H1 (cell line): ENCODE measurements around the gene CTDNEP1. TPM values are rescaled to one million over a fixed set of nuclear protein-coding genes. Genes with fewer than 3 reads are reported as not detected.
A peak's percentile ranks its signal among the peaks of the same experiment; 100 is the strongest.

Source experiments
- CTCF ChIA-PET: fragments of 300-600 bp; sonication (Branson Sonifier 250); formaldehyde crosslinking; loops from one replicate; lab custom pipeline; 2021; ENCODE audit not compliant: partially characterized antibody; lab: Charles Lee
- POLR2A ChIA-PET: fragments of 300-600 bp; sonication (Branson Sonifier 250); formaldehyde crosslinking; loops from one replicate; lab custom pipeline; 2021; ENCODE audit warnings: inconsistent platforms; ENCODE audit not compliant: partially characterized antibody; lab: Charles Lee
- DNase-seq, 2 experiments: peaks; one replicate each; pipeline versions ENCODE4 v3.0.0 to v3.0.0-alpha.2; 2010 to 2022; ENCODE audit warnings: low spot score in 2 of 2, low read depth in 1 of 2, mixed read lengths in 1 of 2
- FAIRE-seq: peaks from 2 replicates; lab custom pipeline; 2011; peaks lifted over from hg19 to GRCh38; lab: Jason Lieb, UNC
- H2AFZ ChIP-seq: 2 replicates; pipeline ENCODE4 v1.8.1; 2012; ENCODE audit warnings: low read length, inconsistent platforms
- H2AK5ac ChIP-seq: 2 replicates; pipeline ENCODE4 v1.6.1; 2013; ENCODE audit warnings: low read depth, low read length
- H2BK120ac ChIP-seq: replicated peaks from 2 replicates; pipeline ENCODE3; 2013; ENCODE audit warnings: low read depth, low read length, inconsistent platforms
- H2BK12ac ChIP-seq: 2 replicates; pipeline ENCODE4 v1.6.1; 2013; ENCODE audit warnings: low read depth, low read length
- H2BK15ac ChIP-seq: 2 replicates; pipeline ENCODE4 v1.6.1; 2013; ENCODE audit warnings: low read length
- H2BK20ac ChIP-seq: 2 replicates; pipeline ENCODE4 v1.6.1; 2013; ENCODE audit warnings: low read length
- H2BK5ac ChIP-seq: 2 replicates; pipeline ENCODE4 v1.6.1; 2013; ENCODE audit warnings: low read depth, low read length
- H3K14ac ChIP-seq: 2 replicates; pipeline ENCODE4 v1.6.1; 2013; ENCODE audit warnings: inconsistent platforms; ENCODE audit not compliant: insufficient read length
- H3K18ac ChIP-seq: 2 replicates; pipeline ENCODE4 v1.6.1; 2013; ENCODE audit warnings: low read length; ENCODE audit errors: extremely low read depth
- H3K23ac ChIP-seq: 2 replicates; pipeline ENCODE4 v1.6.1; 2013; ENCODE audit warnings: inconsistent platforms; ENCODE audit not compliant: insufficient read length
- H3K23me2 ChIP-seq: 2 replicates; pipeline ENCODE4 v1.6.1; 2013; ENCODE audit warnings: low read depth, low read length
- H3K27ac ChIP-seq: 2 replicates; pipeline ENCODE4 v1.6.1; 2011; ENCODE audit warnings: low read depth, low read length, inconsistent platforms
- H3K27me3 ChIP-seq, 4 experiments: replicated peaks in 1 of 4; 1 replicate in 1 of 4; 2 replicates in 3 of 4; pipeline versions ENCODE4 v1.6.1 to v1.8.1; 2011 to 2013; ENCODE audit warnings: low read length in 3 of 4, mild to moderate bottlenecking in 3 of 4, inconsistent platforms in 2 of 4, mixed read lengths in 2 of 4, moderate library complexity in 1 of 4; ENCODE audit not compliant: control insufficient read depth in 3 of 4, insufficient read depth in 3 of 4; ENCODE audit errors: extremely low read depth in 1 of 4
- H3K36me3 ChIP-seq, 4 experiments: 2 replicates each; pipeline versions ENCODE4 v1.6.1 to v1.8.1; 2011 to 2013; ENCODE audit warnings: mild to moderate bottlenecking in 4 of 4, low read length in 3 of 4, moderate library complexity in 2 of 4, control low read depth in 1 of 4, inconsistent platforms in 1 of 4; ENCODE audit not compliant: insufficient read depth in 4 of 4, control insufficient read depth in 2 of 4
- H3K4ac ChIP-seq: replicated peaks from 2 replicates; pipeline ENCODE3; 2013; ENCODE audit warnings: low read length, low read depth, mixed read lengths, inconsistent platforms; ENCODE audit not compliant: insufficient read length
- H3K4me1 ChIP-seq, 4 experiments: replicated peaks in 1 of 4; 1 replicate in 1 of 4; 2 replicates in 3 of 4; pipeline versions ENCODE4 v1.6.1 to v1.8.1; 2011 to 2013; ENCODE audit warnings: low read length in 3 of 4, inconsistent platforms in 2 of 4, mixed read lengths in 1 of 4; ENCODE audit not compliant: insufficient read depth in 4 of 4, control insufficient read depth in 3 of 4
- H3K4me2 ChIP-seq, 2 experiments: 2 replicates each; pipeline versions ENCODE4 v1.6.1 to v1.8.1; 2011 to 2013; ENCODE audit warnings: low read depth in 2 of 2, low read length in 2 of 2, control low read depth in 1 of 2, inconsistent platforms in 1 of 2, mild to moderate bottlenecking in 1 of 2; ENCODE audit not compliant: insufficient read depth in 1 of 2
- H3K4me3 ChIP-seq, 4 experiments: fragments of 200-600, 300-600 bp in 1 of 4; sonication (generic), shearing (Covaris generic), sonication (Bioruptor Twin) in 1 of 4; 2 replicates each; pipeline versions ENCODE4 v1.5.1 to v1.8.1; 2011 to 2016; ENCODE audit warnings: low read length in 4 of 4, low read depth in 3 of 4, control low read depth in 2 of 4, inconsistent platforms in 2 of 4, mild to moderate bottlenecking in 2 of 4, mixed read lengths in 1 of 4, moderate library complexity in 1 of 4; ENCODE audit not compliant: insufficient read depth in 2 of 4; ENCODE audit errors: extremely low read depth in 1 of 4
- H3K56ac ChIP-seq: replicated peaks from 2 replicates; pipeline ENCODE3; 2013; ENCODE audit warnings: low read depth, mild to moderate bottlenecking, mixed read lengths, low read length, inconsistent platforms; ENCODE audit not compliant: insufficient read length
- H3K79me1 ChIP-seq: 2 replicates; pipeline ENCODE4 v1.6.1; 2013; ENCODE audit warnings: low read depth, low read length, control low read depth
- H3K79me2 ChIP-seq, 2 experiments: 2 replicates each; pipeline versions ENCODE4 v1.6.1 to v1.8.1; 2012 to 2013; ENCODE audit warnings: low read length in 2 of 2, mild to moderate bottlenecking in 2 of 2, inconsistent platforms in 1 of 2; ENCODE audit not compliant: insufficient read depth in 2 of 2, control insufficient read depth in 1 of 2
- H3K9ac ChIP-seq, 4 experiments: replicated peaks in 1 of 4; 1 replicate in 1 of 4; 2 replicates in 3 of 4; pipeline versions ENCODE4 v1.6.1 to v1.8.1; 2011 to 2013; ENCODE audit warnings: low read depth in 3 of 4, low read length in 3 of 4, control low read depth in 2 of 4, mild to moderate bottlenecking in 2 of 4, moderate library complexity in 2 of 4, inconsistent platforms in 1 of 4; ENCODE audit errors: extremely low read depth in 1 of 4
- H3K9me3 ChIP-seq, 2 experiments: 2 replicates each; pipeline versions ENCODE4 v1.6.1 to v1.8.1; 2012 to 2013; ENCODE audit warnings: mild to moderate bottlenecking in 2 of 2, moderate library complexity in 2 of 2, control low read depth in 1 of 2, inconsistent platforms in 1 of 2, low read depth in 1 of 2, low read length in 1 of 2, mixed read lengths in 1 of 2; ENCODE audit not compliant: insufficient read depth in 2 of 2
- H4K20me1 ChIP-seq, 2 experiments: replicated peaks in 1 of 2; 2 replicates each; pipeline versions ENCODE3 to v1.8.1; 2011 to 2013; ENCODE audit warnings: inconsistent platforms in 2 of 2, low read length in 2 of 2, mild to moderate bottlenecking in 1 of 2; ENCODE audit not compliant: insufficient read depth in 2 of 2, control insufficient read depth in 1 of 2
- H4K5ac ChIP-seq: 2 replicates; pipeline ENCODE4 v1.6.1; 2013; ENCODE audit warnings: low read length, low read depth, mixed read lengths, inconsistent platforms; ENCODE audit not compliant: insufficient read length
- H4K8ac ChIP-seq: 2 replicates; pipeline ENCODE4 v1.8.0; 2013; ENCODE audit warnings: mild to moderate bottlenecking, moderate library complexity, low read length, inconsistent platforms; ENCODE audit not compliant: insufficient read depth; ENCODE audit errors: extremely low read depth
- H4K91ac ChIP-seq: replicated peaks from 2 replicates; pipeline ENCODE3; 2013; ENCODE audit warnings: low read length, mixed read lengths, inconsistent platforms; ENCODE audit not compliant: insufficient read length
- ASH2L ChIP-seq: fragments of 200-600, 300-600 bp; sonication (generic); IDR thresholded peaks from one replicate; pipeline ENCODE4 v1.7.1; 2017; ENCODE audit warnings: low read length
- GABPA ChIP-seq: IDR thresholded peaks from 2 replicates; pipeline ENCODE4 v1.6.1; 2011; ENCODE audit warnings: mild to moderate bottlenecking, low read length, moderate library complexity, borderline replicate concordance; ENCODE audit not compliant: insufficient read depth
- HDAC6 ChIP-seq: IDR thresholded peaks from one replicate; pipeline ENCODE4 v1.7.1; 2012; ENCODE audit warnings: low read depth, mild to moderate bottlenecking, inconsistent platforms, low read length, moderate library complexity
- JUN ChIP-seq: IDR thresholded peaks from 2 replicates; pipeline ENCODE4 v1.6.1; 2011; ENCODE audit warnings: low read depth, mild to moderate bottlenecking, improper control_type of control experiment, low read length
- KDM5A ChIP-seq: fragments of 200-600 bp; IDR thresholded peaks from 2 replicates; pipeline ENCODE4 v1.7.1; 2012; ENCODE audit warnings: mild to moderate bottlenecking, low read length, inconsistent platforms, mixed read lengths
- POLR2A ChIP-seq, 2 experiments: IDR thresholded peaks; 1 replicate in 1 of 2; 2 replicates in 1 of 2; pipeline ENCODE4 v1.6.1; 2011; ENCODE audit warnings: low read depth in 2 of 2, low read length in 2 of 2, mild to moderate bottlenecking in 2 of 2; ENCODE audit errors: control extremely low read depth in 1 of 2
- POLR2AphosphoS5 ChIP-seq: IDR thresholded peaks from 2 replicates; pipeline ENCODE4 v1.6.1; 2011; ENCODE audit warnings: low read depth, low read length
- SAP30 ChIP-seq: fragments of 300-600 bp; sonication (generic); IDR thresholded peaks from 2 replicates; pipeline ENCODE4 v1.7.1; 2012; ENCODE audit warnings: low read length, moderate library complexity, mild to moderate bottlenecking, inconsistent platforms; ENCODE audit not compliant: insufficient read depth, insufficient replicate concordance
- SIN3A ChIP-seq, 2 experiments: IDR thresholded peaks in 1 of 2; conservative IDR thresholded peaks in 1 of 2; 2 replicates each; pipeline ENCODE4 v1.6.1; 2011 to 2012; ENCODE audit warnings: low read length in 2 of 2, improper control_type of control experiment in 1 of 2, low read depth in 1 of 2, mild to moderate bottlenecking in 1 of 2
- SP2 ChIP-seq: IDR thresholded peaks from 2 replicates; pipeline ENCODE4 v1.6.1; 2012; ENCODE audit warnings: mild to moderate bottlenecking, low read length, inconsistent platforms
- TAF7 ChIP-seq: optimal IDR thresholded peaks from 2 replicates; pipeline ENCODE3; 2011; ENCODE audit warnings: low read depth, mild to moderate bottlenecking, inconsistent platforms, low read length, moderate library complexity, borderline replicate concordance
- TCF12 ChIP-seq: IDR thresholded peaks from 2 replicates; pipeline ENCODE4 v1.6.1; 2011; ENCODE audit warnings: low read depth, mild to moderate bottlenecking, low read length
- WGBS, 2 experiments: shearing (Covaris generic) in 1 of 2; methylation state at CpG; one replicate each; pipeline versions ENCODE4 v1.1.6 to v1.1.7; 2013 to 2015; ENCODE audit warnings: low lambda C conversion rate in 2 of 2, mixed read lengths in 2 of 2, inconsistent platforms in 1 of 2, low coverage in 1 of 2, missing lambda C conversion rate in 1 of 2; ENCODE audit not compliant: insufficient replicate concordance in 2 of 2, insufficient coverage in 1 of 2, insufficient read length in 1 of 2; ENCODE audit errors: extremely low coverage in 1 of 2, missing lambda C conversion rate in 1 of 2; 5-methylcytosine and 5-hydroxymethylcytosine counted together
- polyA plus RNA-seq, 7 experiments: library from polyadenylated mRNA; depleted of rRNA in 3 of 7; stranded (reverse) in 5 of 7; unstranded in 2 of 7; fragments of >200 nt in 5 of 7; fragments of 200-250 nt in 2 of 7; gene quantifications; 1 replicate in 5 of 7; 2 replicates in 1 of 7; 4 replicates in 1 of 7; pipeline versions ENCODE4 v1.2.1 to v1.2.3, GENCODE V29; 2011 to 2013; ENCODE audit warnings: missing spikeins in 2 of 7, mixed read lengths in 2 of 7
- total RNA-seq: library from RNA; stranded (reverse); fragmentation: NEBNext Ultra II Directional; extraction: Animal tissue kit (Norgen Biotek cat#: 25700); gene quantifications from 2 replicates; pipeline ENCODE4 v1.2.1, GENCODE V29; 2021

Gene CTDNEP1
- total and polyA plus RNA-seq, 2 of the 8 experiments (the other 6 are each of a cell fraction or from before 2014, with no cell fraction given) = 114 to 123 TPM

DNA sequence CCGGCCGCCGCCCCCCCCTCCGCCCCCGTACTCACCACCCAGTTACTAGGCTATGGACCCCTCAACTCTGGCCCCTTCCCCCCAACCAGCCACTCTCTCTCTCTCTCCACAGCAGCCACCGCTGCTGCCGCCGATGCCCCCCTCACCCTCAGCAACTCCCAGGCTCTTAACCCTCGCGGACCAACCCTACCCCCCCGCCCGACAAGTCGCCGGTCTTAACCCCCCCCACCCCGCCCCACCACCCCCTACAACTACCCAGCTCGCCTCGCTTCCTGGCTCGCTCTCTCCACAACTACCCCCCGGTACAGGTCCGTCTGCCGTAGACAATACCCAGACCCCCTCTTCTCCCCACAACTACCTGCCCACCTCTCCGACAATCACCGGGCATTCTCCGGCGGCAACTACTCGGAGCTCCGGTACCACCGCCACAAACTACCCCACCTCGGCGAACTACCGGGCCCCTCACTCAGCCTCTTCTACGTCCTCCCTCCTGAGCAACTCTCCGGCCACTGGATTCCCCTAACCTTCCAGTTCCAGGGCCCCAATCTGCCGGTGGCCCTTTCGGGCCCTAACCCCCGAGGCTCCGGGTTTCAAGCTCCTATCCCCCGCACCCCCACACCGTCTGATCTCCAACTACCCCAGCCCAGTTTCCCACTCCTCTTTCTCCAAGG lies 13.0 kb downstream of the CTDNEP1 start:
- Histone ChIP-seq H2BK120ac (no peak overlapping the region), H2BK12ac (0 out of 2 replicates have a peak overlapping the region, but pooled peaks have one; percentile 9), H3K4me3 (peak overlapping the region; percentile 91 to 97 (median 94)), H4K91ac (peak overlapping the region; percentile 77), H3K4me1 (peaks cover 5 to 24% (median 12%) of the 10 kb centered on the region in 4 experiments), H2BK15ac (no peak overlapping the region), H2BK20ac (no peak overlapping the region), H3K14ac (no peak overlapping the region), H3K56ac (peak overlapping the region; percentile 93), H3K27ac (peak overlapping the region; percentile 63), H3K79me2 (peaks cover 0 to 52% of the 10 kb centered on the region in 2 experiments; a peak in 2 of 4 replicates), H2AK5ac (no peak overlapping the region), H3K9me3 (no peaks in the 10 kb centered on the region), H2AFZ (no peak overlapping the region), H3K23ac (no peak overlapping the region), H3K36me3 (peaks cover 15 to 36% (median 22%) of the 10 kb centered on the region in 4 experiments; a peak in 6 of 8 replicates), H3K27me3 (no peaks in the 10 kb centered on the region), H3K18ac (peak overlapping the region; percentile 66; the same call in 1 of the 2 replicates), H3K4me2 (peak overlapping the region; percentile 24 to 65), H3K23me2 (peaks cover 18% of the 10 kb centered on the region), H4K20me1 (peaks cover 8 to 19% of the 10 kb centered on the region in 2 experiments), H3K79me1 (peaks cover 8% of the 10 kb centered on the region; the same call in 1 of the 2 replicates), H3K9ac (peak overlapping the region; percentile 81 to 93 (median 86)), H3K4ac (peak overlapping the region; percentile 91), H4K5ac (peak overlapping the region; percentile 74), H4K8ac (peak overlapping the region; percentile 90), H2BK5ac (peak overlapping the region; percentile 87)
- DNase-seq (no peak), FAIRE-seq (no peak)
- 3% methylated on average over 16 of the region's 39 CpGs; no CpG with 5 or more reads in 1 of the 2 experiments for whole genome bisulfite sequencing, 2 experiments
- ChIA-PET CTCF (interaction anchor here (0.5 to 6.4 kb wide), 5 partner anchors 14 to 58 kb away, joined by 3 to 46 read pairs (median 4); partner anchors contain the start of genes ACADVL and DLG4), POLR2A (interaction anchor here (0.6 to 19.7 kb wide), 19 partner anchors 9 to 351 kb away, joined by 3 to 386 read pairs (median 4); partner anchors contain the start of genes ACADVL, ACAP1, CLDN7 and CTDNEP1)
- TF ChIP-seq SP2 (no peak), JUN (no peak), SAP30 (no peak), SIN3A (conservative IDR thresholded peaks at IDR 0.05 in 1 of 2, IDR thresholded peaks at IDR 0.05 in 1 of 2; ENCODE audit: low read depth in 1 of 2, low read length in 2 of 2) (0 out of 4 replicates have a peak, but pooled peaks of 1 of the 2 experiments have one; percentile 6), GABPA (no peak), POLR2AphosphoS5 (peak; percentile 33; the same call in 1 of the 2 replicates), KDM5A (no peak), ASH2L (no peak), TAF7 (no peak), HDAC6 (no peak), POLR2A (IDR thresholded peaks at IDR 0.05; ENCODE audit: control extremely low read depth in 1 of 2, low read depth in 2 of 2, low read length in 2 of 2) (peak in 1 of 2 experiments; percentile 10; a peak in 1 of 3 replicates), TCF12 (no peak)
